HEK293 (cell line): Measurements from ENCODE around the gene AMOTL1.

Source experiments
- CTCF ChIA-PET: fragments of 350-600 bp; formaldehyde crosslinking; extraction: SDS; loops from one replicate; lab custom pipeline; 2021; ENCODE audit warnings: antibody characterized with exemption; lab: Yijun Ruan, JAX
- POLR2A ChIA-PET: fragments of 300-600 bp; formaldehyde crosslinking; extraction: SDS; loops from one replicate; lab custom pipeline; 2020; ENCODE audit warnings: antibody characterized with exemption, inconsistent platforms; lab: Yijun Ruan, JAX
- H3K27ac ChIP-seq: fragments of 200-500 bp; sonication (Bioruptor generic); 2 replicates; pipeline ENCODE4 v1.5.1; 2014; ENCODE audit warnings: low read depth, low read length, control low read depth, inconsistent platforms; ENCODE audit errors: extremely low read depth
- H3K36me3 ChIP-seq, 2 experiments: fragments of 200-500 bp in 1 of 2; sonication (Bioruptor generic) in 1 of 2; 1 replicate in 1 of 2; 2 replicates in 1 of 2; pipeline ENCODE4 v1.5.1; 2014 to 2017; ENCODE audit warnings: inconsistent platforms in 2 of 2, low read length in 2 of 2; ENCODE audit not compliant: control insufficient read depth in 2 of 2, insufficient read depth in 1 of 2
- H3K4me1 ChIP-seq: fragments of 200-500 bp; sonication (Bioruptor generic); 2 replicates; pipeline ENCODE4 v1.5.1; 2014; ENCODE audit warnings: mild to moderate bottlenecking, low read length, inconsistent platforms; ENCODE audit not compliant: control insufficient read depth, insufficient read depth
- H3K4me3 ChIP-seq: 2 replicates; pipeline ENCODE4 v1.5.1; 2011; ENCODE audit warnings: low read depth, mild to moderate bottlenecking, control low read depth, low read length, moderate library complexity
- H3K9me3 ChIP-seq: fragments of 200-500 bp; sonication (Bioruptor generic); 2 replicates; pipeline ENCODE4 v1.5.1; 2014; ENCODE audit warnings: low read depth, low read length, inconsistent platforms; ENCODE audit not compliant: control insufficient read depth, insufficient read depth
- ATF2 ChIP-seq: fragments of 450-650 bp; formaldehyde crosslinking; IDR thresholded peaks from 2 replicates; pipeline ENCODE4 v1.5.1; 2016; ENCODE audit warnings: missing biosample characterization, missing genetic modification characterization, low read depth
- HIC1 ChIP-seq: fragments of 450-650 bp; formaldehyde crosslinking; IDR thresholded peaks from 2 replicates; pipeline ENCODE4 v1.5.1; 2016; ENCODE audit warnings: missing biosample characterization, missing genetic modification characterization
- ZBTB11 ChIP-seq: fragments of 450-650 bp; formaldehyde crosslinking; conservative IDR thresholded peaks from 2 replicates; pipeline ENCODE4 v1.5.1; 2016; ENCODE audit warnings: low read depth, missing biosample characterization, missing genetic modification characterization
- ZBTB48 ChIP-seq: fragments of 450-650 bp; formaldehyde crosslinking; IDR thresholded peaks from 2 replicates; pipeline ENCODE4 v1.5.1; 2016; ENCODE audit warnings: missing biosample characterization, missing genetic modification characterization
- ZNF140 ChIP-seq: fragments of 450-650 bp; formaldehyde crosslinking; IDR thresholded peaks from 2 replicates; pipeline ENCODE4 v1.5.1; 2016; ENCODE audit warnings: missing biosample characterization, missing genetic modification characterization
- ZNF16 ChIP-seq: fragments of 450-650 bp; formaldehyde crosslinking; IDR thresholded peaks from 2 replicates; pipeline ENCODE4 v1.5.1; 2016; ENCODE audit warnings: low read depth, missing biosample characterization, missing genetic modification characterization
- ZNF350 ChIP-seq: fragments of 450-650 bp; formaldehyde crosslinking; IDR thresholded peaks from 2 replicates; pipeline ENCODE4 v1.5.0; 2017; ENCODE audit warnings: missing biosample characterization, mild to moderate bottlenecking, missing genetic modification characterization
- ZNF433 ChIP-seq: fragments of 450-650 bp; formaldehyde crosslinking; IDR thresholded peaks from 2 replicates; pipeline ENCODE4 v1.5.1; 2016; ENCODE audit warnings: missing biosample characterization, missing genetic modification characterization, low read depth
- ZNF521 ChIP-seq: fragments of 450-650 bp; formaldehyde crosslinking; IDR thresholded peaks from 2 replicates; pipeline ENCODE4 v1.5.1; 2017; ENCODE audit warnings: missing biosample characterization, mild to moderate bottlenecking, missing genetic modification characterization
- ZNF610 ChIP-seq: fragments of 450-650 bp; formaldehyde crosslinking; IDR thresholded peaks from 2 replicates; pipeline ENCODE4 v1.5.1; 2016; ENCODE audit warnings: missing biosample characterization, missing genetic modification characterization, borderline replicate concordance
- ZNF704 ChIP-seq: fragments of 450-650 bp; formaldehyde crosslinking; IDR thresholded peaks from 2 replicates; pipeline ENCODE4 v1.5.1; 2016; ENCODE audit warnings: missing biosample characterization, missing genetic modification characterization
- ZNF707 ChIP-seq: fragments of 450-650 bp; formaldehyde crosslinking; IDR thresholded peaks from 2 replicates; pipeline ENCODE4 v1.5.1; 2016; ENCODE audit warnings: missing biosample characterization, missing genetic modification characterization
- ZNF830 ChIP-seq: fragments of 450-650 bp; IDR thresholded peaks from 2 replicates; pipeline ENCODE4 v1.5.0; 2018; ENCODE audit warnings: missing biosample characterization, missing genetic modification characterization, low read depth, mild to moderate bottlenecking, moderate library complexity
- ZSCAN4 ChIP-seq: fragments of 450-650 bp; formaldehyde crosslinking; IDR thresholded peaks from 2 replicates; pipeline ENCODE4 v1.5.1; 2017; ENCODE audit warnings: missing biosample characterization, missing genetic modification characterization
- TF ChIP-seq, protein P1 (sequence below): fragments of 450-650 bp; formaldehyde crosslinking; IDR thresholded peaks from 2 replicates; pipeline ENCODE4 v1.5.1; 2016; ENCODE audit warnings: missing biosample characterization, missing genetic modification characterization
- TF ChIP-seq, protein P2 (sequence below): fragments of 450-650 bp; formaldehyde crosslinking; IDR thresholded peaks from 2 replicates; pipeline ENCODE4 v1.5.1; 2016; ENCODE audit warnings: missing biosample characterization, missing genetic modification characterization, borderline replicate concordance

AMOTL1 gene

GRCh38 chr11:94741022-94741679 is 27.0 kb upstream of the AMOTL1 start (continued):
- no peak for TF ChIP-seq ZNF433
- peak; percentile 98 for TF ChIP-seq ZSCAN4 (tag by site-specific recombination)
- no peak for TF ChIP-seq ZNF140 (tag by site-specific recombination)
- TF ChIP-seq ZNF350 (tag by site-specific recombination): no peak
- peak; percentile 87 for TF ChIP-seq HIC1 (tag by site-specific recombination)
- peak; percentile 58; the same call in 1 of the 2 replicates for TF ChIP-seq ZBTB11
- 0 out of 2 replicates have a peak, but pooled peaks have one; percentile 20 for TF ChIP-seq ZNF610 (tag by site-specific recombination)
- no peak for TF ChIP-seq ZNF521
- TF ChIP-seq ZNF16 (tag by site-specific recombination): no peak

DNA sequence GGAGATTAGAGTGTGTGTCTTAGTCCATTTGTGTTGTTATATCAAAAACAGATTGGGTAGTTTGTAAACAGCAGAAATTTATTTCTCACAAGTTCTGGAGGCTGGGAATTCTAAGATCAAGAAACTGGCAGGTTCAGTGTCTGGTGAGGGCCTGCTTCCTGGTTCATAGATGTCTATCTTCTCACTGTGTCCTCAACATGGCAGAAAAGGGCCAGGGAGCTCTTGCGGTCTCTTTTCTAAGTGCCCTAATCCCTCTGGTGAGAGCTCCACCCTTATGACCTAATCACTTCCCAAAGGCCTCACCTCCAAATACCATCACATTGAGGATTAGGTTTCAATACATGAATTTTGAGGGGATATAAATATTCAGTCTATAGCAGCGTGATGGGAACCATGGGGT is 25.5 kb upstream of the AMOTL1 start:
- ChIA-PET CTCF (interaction anchor here (0.5 to 7.8 kb wide), 10 partner anchors 11 to 962 kb away, joined by 3 to 48 read pairs (median 4); no protein-coding TSS in a partner anchor), POLR2A (interaction anchor here (1.6 kb wide), 1 partner anchor 26 kb away, joined by 8 read pairs; the partner anchor contains the start of gene AMOTL1)

More for the DNA sequence above, 25.5 kb upstream of the AMOTL1 start:
- Histone ChIP-seq H3K27ac (no peak overlapping the region), H3K4me3 (no peak overlapping the region), H3K4me1 (peaks cover 3% of the 10 kb centered on the region; the same call in 1 of the 2 replicates), H3K36me3 (no peaks in the 10 kb centered on the region), H3K9me3 (no peaks in the 10 kb centered on the region)
- TF ChIP-seq ZNF704 (tag by site-specific recombination) (no peak), ZNF707 (tag by site-specific recombination) (no peak), ATF2 (tag by site-specific recombination) (no peak), ZNF830 (tag by site-specific recombination) (no peak), ZBTB48 (tag by site-specific recombination) (no peak)
- TF ChIP-seq, protein P1, sequence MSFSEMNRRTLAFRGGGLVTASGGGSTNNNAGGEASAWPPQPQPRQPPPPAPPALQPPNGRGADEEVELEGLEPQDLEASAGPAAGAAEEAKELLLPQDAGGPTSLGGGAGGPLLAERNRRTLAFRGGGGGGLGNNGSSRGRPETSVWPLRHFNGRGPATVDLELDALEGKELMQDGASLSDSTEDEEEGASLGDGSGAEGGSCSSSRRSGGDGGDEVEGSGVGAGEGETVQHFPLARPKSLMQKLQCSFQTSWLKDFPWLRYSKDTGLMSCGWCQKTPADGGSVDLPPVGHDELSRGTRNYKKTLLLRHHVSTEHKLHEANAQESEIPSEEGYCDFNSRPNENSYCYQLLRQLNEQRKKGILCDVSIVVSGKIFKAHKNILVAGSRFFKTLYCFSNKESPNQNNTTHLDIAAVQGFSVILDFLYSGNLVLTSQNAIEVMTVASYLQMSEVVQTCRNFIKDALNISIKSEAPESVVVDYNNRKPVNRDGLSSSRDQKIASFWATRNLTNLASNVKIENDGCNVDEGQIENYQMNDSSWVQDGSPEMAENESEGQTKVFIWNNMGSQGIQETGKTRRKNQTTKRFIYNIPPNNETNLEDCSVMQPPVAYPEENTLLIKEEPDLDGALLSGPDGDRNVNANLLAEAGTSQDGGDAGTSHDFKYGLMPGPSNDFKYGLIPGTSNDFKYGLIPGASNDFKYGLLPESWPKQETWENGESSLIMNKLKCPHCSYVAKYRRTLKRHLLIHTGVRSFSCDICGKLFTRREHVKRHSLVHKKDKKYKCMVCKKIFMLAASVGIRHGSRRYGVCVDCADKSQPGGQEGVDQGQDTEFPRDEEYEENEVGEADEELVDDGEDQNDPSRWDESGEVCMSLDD: no peak
- TF ChIP-seq, protein P2, sequence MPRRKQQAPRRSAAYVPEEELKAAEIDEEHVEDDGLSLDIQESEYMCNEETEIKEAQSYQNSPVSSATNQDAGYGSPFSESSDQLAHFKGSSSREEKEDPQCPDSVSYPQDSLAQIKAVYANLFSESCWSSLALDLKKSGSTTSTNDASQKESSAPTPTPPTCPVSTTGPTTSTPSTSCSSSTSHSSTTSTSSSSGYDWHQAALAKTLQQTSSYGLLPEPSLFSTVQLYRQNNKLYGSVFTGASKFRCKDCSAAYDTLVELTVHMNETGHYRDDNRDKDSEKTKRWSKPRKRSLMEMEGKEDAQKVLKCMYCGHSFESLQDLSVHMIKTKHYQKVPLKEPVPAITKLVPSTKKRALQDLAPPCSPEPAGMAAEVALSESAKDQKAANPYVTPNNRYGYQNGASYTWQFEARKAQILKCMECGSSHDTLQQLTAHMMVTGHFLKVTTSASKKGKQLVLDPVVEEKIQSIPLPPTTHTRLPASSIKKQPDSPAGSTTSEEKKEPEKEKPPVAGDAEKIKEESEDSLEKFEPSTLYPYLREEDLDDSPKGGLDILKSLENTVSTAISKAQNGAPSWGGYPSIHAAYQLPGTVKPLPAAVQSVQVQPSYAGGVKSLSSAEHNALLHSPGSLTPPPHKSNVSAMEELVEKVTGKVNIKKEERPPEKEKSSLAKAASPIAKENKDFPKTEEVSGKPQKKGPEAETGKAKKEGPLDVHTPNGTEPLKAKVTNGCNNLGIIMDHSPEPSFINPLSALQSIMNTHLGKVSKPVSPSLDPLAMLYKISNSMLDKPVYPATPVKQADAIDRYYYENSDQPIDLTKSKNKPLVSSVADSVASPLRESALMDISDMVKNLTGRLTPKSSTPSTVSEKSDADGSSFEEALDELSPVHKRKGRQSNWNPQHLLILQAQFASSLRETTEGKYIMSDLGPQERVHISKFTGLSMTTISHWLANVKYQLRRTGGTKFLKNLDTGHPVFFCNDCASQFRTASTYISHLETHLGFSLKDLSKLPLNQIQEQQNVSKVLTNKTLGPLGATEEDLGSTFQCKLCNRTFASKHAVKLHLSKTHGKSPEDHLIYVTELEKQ: no peak
